MCF 10A (cell line): ENCODE measurements around the gene PBX3. TPM values are rescaled to one million over a fixed set of nuclear protein-coding genes. Genes with fewer than 3 reads are reported as not detected.

Source experiments
- BruUV-seq: library from RNA; stranded (reverse); fragments of 400-500 nt; replicated peaks from 2 replicates; lab custom pipeline; 2021; lab: Mats Ljungman, UMichigan
- CTCF ChIA-PET: fragments of 300-600 bp; sonication (Branson Sonifier 250); formaldehyde crosslinking; extraction: SDS; loops from one replicate; lab custom pipeline; 2021; ENCODE audit warnings: antibody characterized with exemption, inconsistent platforms; lab: Yijun Ruan, JAX
- POLR2A ChIA-PET: fragments of 300-600, 350-650 bp; sonication (Branson Sonifier 250); formaldehyde crosslinking; extraction: SDS; loops from one replicate; lab custom pipeline; 2020; ENCODE audit warnings: antibody characterized with exemption, inconsistent platforms; lab: Yijun Ruan, JAX
- DNase-seq: peaks from one replicate; pipeline ENCODE4 v3.0.0-alpha.2; 2018; ENCODE audit not compliant: unreplicated experiment
- H3K27ac Mint-ChIP-seq: one replicate; pipeline ENCODE4 v1.8.0; 2022; ENCODE audit warnings: mild to moderate bottlenecking, low read depth, mixed read lengths; ENCODE audit not compliant: unreplicated experiment
- H3K27me3 Mint-ChIP-seq: one replicate; pipeline ENCODE4 v1.8.0; 2022; ENCODE audit warnings: mixed read lengths; ENCODE audit not compliant: insufficient read depth, unreplicated experiment
- H3K36me3 Mint-ChIP-seq: one replicate; pipeline ENCODE4 v1.8.0; 2022; ENCODE audit warnings: mild to moderate bottlenecking, moderate library complexity, mixed read lengths; ENCODE audit not compliant: insufficient read depth, unreplicated experiment
- H3K4me1 Mint-ChIP-seq: one replicate; pipeline ENCODE4 v1.8.0; 2022; ENCODE audit warnings: mixed read lengths; ENCODE audit not compliant: insufficient read depth, unreplicated experiment
- H3K4me3 Mint-ChIP-seq: one replicate; pipeline ENCODE4 v1.8.0; 2022; ENCODE audit warnings: mild to moderate bottlenecking, moderate library complexity, mixed read lengths; ENCODE audit not compliant: unreplicated experiment
- H3K9me3 Mint-ChIP-seq: one replicate; pipeline ENCODE4 v1.8.0; 2022; ENCODE audit warnings: mixed read lengths; ENCODE audit not compliant: unreplicated experiment
- CTCF ChIP-seq: fragments of 200-600 bp; IDR thresholded peaks from one replicate; pipeline ENCODE4 v1.8.0; 2022; ENCODE audit warnings: antibody characterized with exemption, mild to moderate bottlenecking; ENCODE audit not compliant: unreplicated experiment
- intact Hi-C: fragments of 100-400 bp; cut with micrococcal nuclease; formaldehyde crosslinking; loops from 2 replicates; pipeline ENCODE4 v1.14.1; 2022
- total RNA-seq: library from RNA; stranded (reverse); gene quantifications from 2 replicates; pipeline ENCODE4 v1.2.3, GENCODE V29; 2022

PBX3 gene
- total RNA-seq, 1 experiment from 2014 or later: 17.5 TPM

- DNase-seq: no peak
- Mint-ChIP-seq H3K4me1 (peaks cover 4% of the 10 kb centered on the region), H3K36me3 (no peaks in the 10 kb centered on the region), H3K9me3 (no peaks in the 10 kb centered on the region), H3K27me3 (no peaks in the 10 kb centered on the region), H3K27ac (no peak overlapping the region), H3K4me3 (no peak overlapping the region)
- CTCF ChIA-PET: no interaction called here
- intact Hi-C loops: no loop called here
- POLR2A ChIA-PET: no interaction called here
- TF ChIP-seq CTCF: no peak
- no TSS peak for BruUV-seq
Observed at GRCh38 chr9:125993466-125993865, 246.3 kb downstream of the PBX3 start.

- POLR2A ChIA-PET: no interaction called here
- CTCF ChIA-PET: no interaction called here
- intact Hi-C loops: no loop called here
- no peaks in the 10 kb centered on the region for H3K36me3 Mint-ChIP-seq
- H3K9me3 Mint-ChIP-seq: no peaks in the 10 kb centered on the region
- no peak for TF ChIP-seq CTCF
- H3K27me3 Mint-ChIP-seq: no peaks in the 10 kb centered on the region
- DNase-seq: no peak
- no peak overlapping the region for H3K4me3 Mint-ChIP-seq
- H3K27ac Mint-ChIP-seq: no peak overlapping the region
- no peaks in the 10 kb centered on the region for H3K4me1 Mint-ChIP-seq
- BruUV-seq: no TSS peak
Observed at GRCh38 chr9:125994066-125994943, 247.1 kb downstream of the PBX3 start.

DNA sequence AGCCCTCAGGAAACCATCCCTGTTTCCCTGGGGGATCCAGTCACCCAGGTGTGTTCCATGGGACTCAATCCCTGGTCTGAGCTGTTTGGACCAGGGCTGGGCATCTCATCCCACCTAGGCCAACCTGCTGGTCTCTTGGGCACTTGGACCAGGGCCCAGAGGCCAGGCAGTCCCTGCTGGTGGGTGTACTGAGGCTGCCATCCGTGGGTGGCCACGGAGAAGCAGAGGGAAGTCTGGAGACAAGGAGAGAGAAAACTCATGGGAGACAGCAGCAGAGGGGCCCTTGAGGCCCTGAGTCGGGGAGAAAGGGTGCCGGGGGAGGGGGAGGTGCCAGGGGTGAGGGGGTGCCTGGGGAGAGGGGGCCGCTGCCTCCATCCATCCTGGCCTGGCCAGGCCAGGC lies 247.8 kb downstream of the PBX3 start:
- intact Hi-C loops: no loop called here
- Mint-ChIP-seq H3K4me3 (no peak overlapping the region), H3K36me3 (no peaks in the 10 kb centered on the region), H3K9me3 (no peaks in the 10 kb centered on the region), H3K4me1 (no peaks in the 10 kb centered on the region), H3K27me3 (no peaks in the 10 kb centered on the region), H3K27ac (no peak overlapping the region)
- CTCF ChIA-PET: no interaction called here
- no peak for DNase-seq
- no peak for TF ChIP-seq CTCF
- POLR2A ChIA-PET: no interaction called here
- BruUV-seq: no TSS peak

DNA sequence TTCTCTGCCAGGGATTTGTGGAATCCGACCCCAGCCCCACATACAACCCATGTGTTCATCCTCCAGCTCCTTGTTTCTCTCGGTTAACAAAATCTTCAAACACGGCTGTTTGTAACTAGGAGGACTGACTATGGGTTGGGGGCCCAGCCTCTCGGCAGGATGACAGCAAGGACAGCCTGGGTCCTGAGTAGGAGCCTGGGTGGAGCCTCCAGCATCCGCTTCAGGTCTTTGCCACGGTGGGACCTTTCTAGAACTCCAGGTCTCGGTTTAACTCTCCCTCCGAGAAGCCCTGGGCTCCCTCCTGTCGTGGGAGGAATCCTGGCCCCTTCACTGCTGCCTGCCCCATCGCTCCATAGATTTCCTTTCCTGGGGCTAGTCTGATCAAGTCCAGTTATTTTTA lies 248.5 kb downstream of the PBX3 start:
- BruUV-seq: no TSS peak
- CTCF ChIA-PET: no interaction called here
- TF ChIP-seq CTCF: no peak
- Mint-ChIP-seq H3K27ac (no peak overlapping the region), H3K4me3 (no peak overlapping the region), H3K36me3 (no peaks in the 10 kb centered on the region), H3K4me1 (peaks cover 4% of the 10 kb centered on the region), H3K9me3 (no peaks in the 10 kb centered on the region), H3K27me3 (no peaks in the 10 kb centered on the region)
- intact Hi-C loops: no loop called here
- POLR2A ChIA-PET: no interaction called here
- no peak for DNase-seq
